ENCODE results near the gene KCNMA1. TPM values are rescaled to one million over a fixed set of nuclear protein-coding genes. Genes with fewer than 3 reads are reported as not detected.

Gene KCNMA1
- total and polyA plus RNA-seq, 9 of the 15 experiments (the other 6 are each of a cell fraction or from before 2014, with no cell fraction given) = 0.01 to 0.95 (median 0.15) TPM; not detected in 4

DNA sequence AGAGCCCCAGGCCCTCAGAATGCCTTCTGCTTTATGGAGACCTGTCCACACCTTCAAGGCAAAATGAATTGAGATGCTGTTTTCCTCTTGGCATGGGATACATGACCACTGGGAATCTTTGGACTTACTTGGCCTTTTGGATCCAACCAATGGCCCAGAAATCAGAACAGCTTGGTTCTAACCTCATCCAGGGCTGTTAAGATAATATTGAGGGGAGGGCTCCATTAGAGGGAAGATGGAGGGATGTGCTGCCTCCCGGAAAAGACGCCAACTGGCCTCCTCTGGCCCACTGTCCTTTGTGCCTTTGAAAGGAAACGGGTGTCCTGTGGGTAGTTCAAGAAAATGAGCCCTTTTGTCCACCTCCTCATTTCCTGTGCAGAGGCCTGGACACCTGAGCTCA, 530.9 kb downstream of the KCNMA1 start:
- Histone ChIP-seq H3K9me3 (replicated peaks; ENCODE audit: control insufficient read depth, insufficient read depth, low read depth, low read length) (no peaks in the 10 kb centered on the region), H3K4me1 (replicated peaks in 1 of 2; ENCODE audit: control insufficient read depth in 2 of 2, insufficient read depth in 2 of 2, low read length in 2 of 2) (no peaks in the 10 kb centered on the region)
- no peak for TF ChIP-seq NUFIP1 (IDR thresholded peaks at IDR 0.05; ENCODE audit: partially characterized antibody)
- no peak for TF ChIP-seq ATF3 (IDR thresholded peaks at IDR 0.05)
- TF ChIP-seq ATF3 (CRISPR knock-in tag; conservative IDR thresholded peaks at IDR 0.05) = no peak
- no peak for TF ChIP-seq JUND (IDR thresholded peaks at IDR 0.05; ENCODE audit: borderline replicate concordance, low read depth, low read length)
- no peak for TF ChIP-seq JUND (tag; IDR thresholded peaks at IDR 0.05; ENCODE audit: borderline replicate concordance, low read depth, low read length)
- no peak for TF ChIP-seq MCM2 (IDR thresholded peaks at IDR 0.05; ENCODE audit: low read depth)
- TF ChIP-seq ESRRA (IDR thresholded peaks at IDR 0.05; ENCODE audit: borderline replicate concordance, low read depth) = no peak
- TF ChIP-seq AFF4 (CRISPR knock-in tag; IDR thresholded peaks at IDR 0.05) = no peak
- no peak for TF ChIP-seq XRCC4 (IDR thresholded peaks at IDR 0.05; ENCODE audit: extremely low read depth, insufficient read depth, insufficient read length)
- no peak for TF ChIP-seq CCAR2 (IDR thresholded peaks at IDR 0.05; ENCODE audit: low read depth, low read length)
- no peak for TF ChIP-seq NFIC (IDR thresholded peaks at IDR 0.05)
- TF ChIP-seq KHSRP (IDR thresholded peaks at IDR 0.05) = no peak
- TF ChIP-seq ZNF76 (CRISPR knock-in tag; IDR thresholded peaks at IDR 0.05; ENCODE audit: borderline replicate concordance) = no peak
- no peak for TF ChIP-seq MAZ (CRISPR knock-in tag; conservative IDR thresholded peaks at IDR 0.05 in 1 of 2, IDR thresholded peaks at IDR 0.05 in 1 of 2)

More for the DNA sequence above, 530.9 kb downstream of the KCNMA1 start:
- ChIA-PET CTCF (ENCODE audit: low intra/inter-chr PET ratio) (no interaction called here), POLR2A (no interaction called here)
- Histone ChIP-seq H3K27ac (ENCODE audit: extremely low read depth, low read depth, low read length) (no peak overlapping the region), H3K36me3 (ENCODE audit: control insufficient read depth, insufficient read depth, low read length) (no peaks in the 10 kb centered on the region), H3K9me1 (ENCODE audit: control insufficient read depth, insufficient read depth, low read length) (no peaks in the 10 kb centered on the region), H3K79me2 (ENCODE audit: control insufficient read depth, insufficient read depth, low read length) (no peaks in the 10 kb centered on the region), H3K9ac (ENCODE audit: insufficient read depth in 1 of 2, low read depth in 2 of 2, low read length in 2 of 2) (no peak overlapping the region), H4K20me1 (replicated peaks; ENCODE audit: control insufficient read depth, insufficient read depth, low read length) (no peaks in the 10 kb centered on the region), H2AFZ (ENCODE audit: low read depth, low read length) (no peak overlapping the region), H3K27me3 (ENCODE audit: control insufficient read depth in 2 of 2, insufficient read depth in 2 of 2, low read length in 2 of 2) (peaks cover 0 to 19% of the 10 kb centered on the region in 2 experiments; a peak in 2 of 5 replicates), H3K4me3 (no peak overlapping the region), H3K4me2 (ENCODE audit: insufficient read depth, low read length) (no peak overlapping the region)
- FAIRE-seq (no peak), ATAC-seq (no peak), DNase-seq (ENCODE audit: extremely low read depth in 1 of 4, low spot score in 3 of 4) (no peak)
- 0% methylated on average over 3 of the region's 3 CpGs for WGBS (ENCODE audit: insufficient coverage, low coverage, missing lambda C conversion rate)
- no TSS peak for BruUV-seq (replicated peaks)
- intact Hi-C loops (cut with micrococcal nuclease) = no loop called here
- in situ Hi-C loops (cut with MboI) = no loop called here
